HEK293 (cell line): ENCODE measurements around the gene UBR4.

ENCODE experiments used
- CTCF ChIA-PET: fragments of 350-600 bp; formaldehyde crosslinking; extraction: SDS; loops from one replicate; lab custom pipeline; 2021; ENCODE audit warnings: antibody characterized with exemption; lab: Yijun Ruan, JAX
- POLR2A ChIA-PET: fragments of 300-600 bp; formaldehyde crosslinking; extraction: SDS; loops from one replicate; lab custom pipeline; 2020; ENCODE audit warnings: antibody characterized with exemption, inconsistent platforms; lab: Yijun Ruan, JAX
- H3K27ac ChIP-seq: fragments of 200-500 bp; sonication (Bioruptor generic); 2 replicates; pipeline ENCODE4 v1.5.1; 2014; ENCODE audit warnings: low read depth, low read length, control low read depth, inconsistent platforms; ENCODE audit errors: extremely low read depth
- H3K36me3 ChIP-seq, 2 experiments: fragments of 200-500 bp in 1 of 2; sonication (Bioruptor generic) in 1 of 2; 1 replicate in 1 of 2; 2 replicates in 1 of 2; pipeline ENCODE4 v1.5.1; 2014 to 2017; ENCODE audit warnings: inconsistent platforms in 2 of 2, low read length in 2 of 2; ENCODE audit not compliant: control insufficient read depth in 2 of 2, insufficient read depth in 1 of 2
- H3K4me1 ChIP-seq: fragments of 200-500 bp; sonication (Bioruptor generic); 2 replicates; pipeline ENCODE4 v1.5.1; 2014; ENCODE audit warnings: mild to moderate bottlenecking, low read length, inconsistent platforms; ENCODE audit not compliant: control insufficient read depth, insufficient read depth
- H3K4me3 ChIP-seq: 2 replicates; pipeline ENCODE4 v1.5.1; 2011; ENCODE audit warnings: low read depth, mild to moderate bottlenecking, control low read depth, low read length, moderate library complexity
- H3K9me3 ChIP-seq: fragments of 200-500 bp; sonication (Bioruptor generic); 2 replicates; pipeline ENCODE4 v1.5.1; 2014; ENCODE audit warnings: low read depth, low read length, inconsistent platforms; ENCODE audit not compliant: control insufficient read depth, insufficient read depth
- PATZ1 ChIP-seq: fragments of 450-650 bp; formaldehyde crosslinking; IDR thresholded peaks from 2 replicates; pipeline ENCODE4 v1.5.1; 2016; ENCODE audit warnings: missing biosample characterization, missing genetic modification characterization
- PRDM1 ChIP-seq: fragments of 450-650 bp; formaldehyde crosslinking; IDR thresholded peaks from 2 replicates; pipeline ENCODE4; 2016; ENCODE audit warnings: missing biosample characterization, missing genetic modification characterization
- ZFP69B ChIP-seq: fragments of 450-650 bp; formaldehyde crosslinking; IDR thresholded peaks from 2 replicates; pipeline ENCODE4 v1.5.1; 2016; ENCODE audit warnings: missing biosample characterization, missing genetic modification characterization
- ZNF10 ChIP-seq: fragments of 450-650 bp; formaldehyde crosslinking; IDR thresholded peaks from 2 replicates; pipeline ENCODE4 v1.5.1; 2017; ENCODE audit warnings: missing biosample characterization, missing genetic modification characterization
- ZNF311 ChIP-seq: fragments of 450-650 bp; formaldehyde crosslinking; IDR thresholded peaks from 2 replicates; pipeline ENCODE4 v1.5.1; 2017; ENCODE audit warnings: missing biosample characterization, missing genetic modification characterization, borderline replicate concordance
- ZNF350 ChIP-seq: fragments of 450-650 bp; formaldehyde crosslinking; IDR thresholded peaks from 2 replicates; pipeline ENCODE4 v1.5.0; 2017; ENCODE audit warnings: missing biosample characterization, mild to moderate bottlenecking, missing genetic modification characterization
- ZNF501 ChIP-seq: fragments of 450-650 bp; formaldehyde crosslinking; IDR thresholded peaks from 2 replicates; pipeline ENCODE4 v1.5.1; 2016; ENCODE audit warnings: missing biosample characterization, missing genetic modification characterization
- ZNF571 ChIP-seq: fragments of 450-650 bp; formaldehyde crosslinking; IDR thresholded peaks from 2 replicates; pipeline ENCODE4 v1.5.0; 2017; ENCODE audit warnings: missing biosample characterization, missing genetic modification characterization
- ZNF600 ChIP-seq: fragments of 450-650 bp; formaldehyde crosslinking; IDR thresholded peaks from 2 replicates; pipeline ENCODE4 v1.5.1; 2016; ENCODE audit warnings: missing biosample characterization, missing genetic modification characterization
- ZNF704 ChIP-seq: fragments of 450-650 bp; formaldehyde crosslinking; IDR thresholded peaks from 2 replicates; pipeline ENCODE4 v1.5.1; 2016; ENCODE audit warnings: missing biosample characterization, missing genetic modification characterization
- ZNF776 ChIP-seq: fragments of 450-650 bp; formaldehyde crosslinking; IDR thresholded peaks from 2 replicates; pipeline ENCODE4 v1.5.0; 2017; ENCODE audit warnings: missing biosample characterization, missing genetic modification characterization, borderline replicate concordance
- TF ChIP-seq, protein P1 (sequence below): fragments of 450-650 bp; formaldehyde crosslinking; optimal IDR thresholded peaks from 2 replicates; pipeline ENCODE3; 2016; ENCODE audit warnings: missing biosample characterization, mild to moderate bottlenecking, missing genetic modification characterization
- TF ChIP-seq, protein P2 (sequence below): fragments of 450-650 bp; formaldehyde crosslinking; IDR thresholded peaks from 2 replicates; pipeline ENCODE4 v1.5.1; 2017; ENCODE audit warnings: missing biosample characterization, missing genetic modification characterization
- TF ChIP-seq, protein P3 (sequence below): fragments of 450-650 bp; formaldehyde crosslinking; IDR thresholded peaks from 2 replicates; pipeline ENCODE4 v1.5.1; 2016; ENCODE audit warnings: missing biosample characterization, missing genetic modification characterization, borderline replicate concordance

UBR4 gene

GRCh38 chr1:19222979-19223824 lies 13.1 kb upstream of the UBR4 start (continued):
- TF ChIP-seq, protein P1, sequence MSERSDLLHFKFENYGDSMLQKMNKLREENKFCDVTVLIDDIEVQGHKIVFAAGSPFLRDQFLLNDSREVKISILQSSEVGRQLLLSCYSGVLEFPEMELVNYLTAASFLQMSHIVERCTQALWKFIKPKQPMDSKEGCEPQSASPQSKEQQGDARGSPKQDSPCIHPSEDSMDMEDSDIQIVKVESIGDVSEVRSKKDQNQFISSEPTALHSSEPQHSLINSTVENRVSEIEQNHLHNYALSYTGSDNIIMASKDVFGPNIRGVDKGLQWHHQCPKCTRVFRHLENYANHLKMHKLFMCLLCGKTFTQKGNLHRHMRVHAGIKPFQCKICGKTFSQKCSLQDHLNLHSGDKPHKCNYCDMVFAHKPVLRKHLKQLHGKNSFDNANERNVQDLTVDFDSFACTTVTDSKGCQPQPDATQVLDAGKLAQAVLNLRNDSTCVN (tag by site-specific recombination): no peak
- no peak for TF ChIP-seq PATZ1
- no peak for TF ChIP-seq ZNF501 (tag by site-specific recombination)
- TF ChIP-seq ZNF776 (tag by site-specific recombination): no peak
- TF ChIP-seq ZNF704 (tag by site-specific recombination): no peak
- TF ChIP-seq ZNF350: no peak

DNA sequence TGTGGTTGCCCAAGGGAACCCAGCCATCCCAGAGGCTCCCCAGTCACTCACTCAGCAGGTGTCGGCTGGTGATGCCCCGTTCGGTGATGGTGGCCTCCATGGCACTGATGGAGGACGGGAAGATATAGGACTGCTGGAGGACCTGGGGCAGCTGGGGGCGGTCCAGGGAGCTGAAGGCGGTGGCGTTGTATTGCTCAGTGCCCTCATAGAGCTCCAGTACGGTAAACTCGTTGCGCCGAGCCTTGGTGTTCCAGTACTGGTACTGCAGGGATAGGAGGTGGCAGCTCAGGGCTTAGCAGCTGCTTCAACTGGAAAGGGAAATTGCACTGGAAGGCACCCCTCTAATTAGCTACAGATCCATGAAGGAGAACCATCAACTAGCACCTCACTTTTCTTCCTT lies 12.5 kb upstream of the UBR4 start:
- H3K36me3 ChIP-seq: peaks cover 46 to 99% of the 10 kb centered on the region in 2 experiments
- no peak overlapping the region for H3K4me3 ChIP-seq
- no peak overlapping the region for H3K27ac ChIP-seq
- H3K4me1 ChIP-seq: no peaks in the 10 kb centered on the region
- TF ChIP-seq PRDM1 (tag by site-specific recombination) (no peak), ZFP69B (tag by site-specific recombination) (no peak), ZNF571 (no peak), ZNF10 (tag by site-specific recombination) (0 out of 2 replicates have a peak, but pooled peaks have one; percentile 32), ZNF600 (tag by site-specific recombination) (peak; percentile 30; the same call in 1 of the 2 replicates), ZNF311 (no peak)
- TF ChIP-seq, protein P2, sequence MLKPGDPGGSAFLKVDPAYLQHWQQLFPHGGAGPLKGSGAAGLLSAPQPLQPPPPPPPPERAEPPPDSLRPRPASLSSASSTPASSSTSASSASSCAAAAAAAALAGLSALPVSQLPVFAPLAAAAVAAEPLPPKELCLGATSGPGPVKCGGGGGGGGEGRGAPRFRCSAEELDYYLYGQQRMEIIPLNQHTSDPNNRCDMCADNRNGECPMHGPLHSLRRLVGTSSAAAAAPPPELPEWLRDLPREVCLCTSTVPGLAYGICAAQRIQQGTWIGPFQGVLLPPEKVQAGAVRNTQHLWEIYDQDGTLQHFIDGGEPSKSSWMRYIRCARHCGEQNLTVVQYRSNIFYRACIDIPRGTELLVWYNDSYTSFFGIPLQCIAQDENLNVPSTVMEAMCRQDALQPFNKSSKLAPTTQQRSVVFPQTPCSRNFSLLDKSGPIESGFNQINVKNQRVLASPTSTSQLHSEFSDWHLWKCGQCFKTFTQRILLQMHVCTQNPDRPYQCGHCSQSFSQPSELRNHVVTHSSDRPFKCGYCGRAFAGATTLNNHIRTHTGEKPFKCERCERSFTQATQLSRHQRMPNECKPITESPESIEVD: no peak
- TF ChIP-seq, protein P3, sequence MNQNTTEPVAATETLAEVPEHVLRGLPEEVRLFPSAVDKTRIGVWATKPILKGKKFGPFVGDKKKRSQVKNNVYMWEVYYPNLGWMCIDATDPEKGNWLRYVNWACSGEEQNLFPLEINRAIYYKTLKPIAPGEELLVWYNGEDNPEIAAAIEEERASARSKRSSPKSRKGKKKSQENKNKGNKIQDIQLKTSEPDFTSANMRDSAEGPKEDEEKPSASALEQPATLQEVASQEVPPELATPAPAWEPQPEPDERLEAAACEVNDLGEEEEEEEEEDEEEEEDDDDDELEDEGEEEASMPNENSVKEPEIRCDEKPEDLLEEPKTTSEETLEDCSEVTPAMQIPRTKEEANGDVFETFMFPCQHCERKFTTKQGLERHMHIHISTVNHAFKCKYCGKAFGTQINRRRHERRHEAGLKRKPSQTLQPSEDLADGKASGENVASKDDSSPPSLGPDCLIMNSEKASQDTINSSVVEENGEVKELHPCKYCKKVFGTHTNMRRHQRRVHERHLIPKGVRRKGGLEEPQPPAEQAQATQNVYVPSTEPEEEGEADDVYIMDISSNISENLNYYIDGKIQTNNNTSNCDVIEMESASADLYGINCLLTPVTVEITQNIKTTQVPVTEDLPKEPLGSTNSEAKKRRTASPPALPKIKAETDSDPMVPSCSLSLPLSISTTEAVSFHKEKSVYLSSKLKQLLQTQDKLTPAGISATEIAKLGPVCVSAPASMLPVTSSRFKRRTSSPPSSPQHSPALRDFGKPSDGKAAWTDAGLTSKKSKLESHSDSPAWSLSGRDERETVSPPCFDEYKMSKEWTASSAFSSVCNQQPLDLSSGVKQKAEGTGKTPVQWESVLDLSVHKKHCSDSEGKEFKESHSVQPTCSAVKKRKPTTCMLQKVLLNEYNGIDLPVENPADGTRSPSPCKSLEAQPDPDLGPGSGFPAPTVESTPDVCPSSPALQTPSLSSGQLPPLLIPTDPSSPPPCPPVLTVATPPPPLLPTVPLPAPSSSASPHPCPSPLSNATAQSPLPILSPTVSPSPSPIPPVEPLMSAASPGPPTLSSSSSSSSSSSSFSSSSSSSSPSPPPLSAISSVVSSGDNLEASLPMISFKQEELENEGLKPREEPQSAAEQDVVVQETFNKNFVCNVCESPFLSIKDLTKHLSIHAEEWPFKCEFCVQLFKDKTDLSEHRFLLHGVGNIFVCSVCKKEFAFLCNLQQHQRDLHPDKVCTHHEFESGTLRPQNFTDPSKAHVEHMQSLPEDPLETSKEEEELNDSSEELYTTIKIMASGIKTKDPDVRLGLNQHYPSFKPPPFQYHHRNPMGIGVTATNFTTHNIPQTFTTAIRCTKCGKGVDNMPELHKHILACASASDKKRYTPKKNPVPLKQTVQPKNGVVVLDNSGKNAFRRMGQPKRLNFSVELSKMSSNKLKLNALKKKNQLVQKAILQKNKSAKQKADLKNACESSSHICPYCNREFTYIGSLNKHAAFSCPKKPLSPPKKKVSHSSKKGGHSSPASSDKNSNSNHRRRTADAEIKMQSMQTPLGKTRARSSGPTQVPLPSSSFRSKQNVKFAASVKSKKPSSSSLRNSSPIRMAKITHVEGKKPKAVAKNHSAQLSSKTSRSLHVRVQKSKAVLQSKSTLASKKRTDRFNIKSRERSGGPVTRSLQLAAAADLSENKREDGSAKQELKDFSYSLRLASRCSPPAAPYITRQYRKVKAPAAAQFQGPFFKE (tag by site-specific recombination): no peak
- ChIA-PET CTCF (interaction anchor here (0.6 kb wide), 1 partner anchor 18 kb away, joined by 5 read pairs; no protein-coding TSS in a partner anchor), POLR2A (interaction anchor here (1.1 kb wide), 1 partner anchor 10 kb away, joined by 3 read pairs; no protein-coding TSS in a partner anchor)
- H3K9me3 ChIP-seq: no peaks in the 10 kb centered on the region
